GM19468 (cell line): ENCODE results near the gene IL11.

Source experiments
- ATAC-seq: cut with Tn5 transposase; IDR thresholded peaks from one replicate; pipeline ENCODE4 v1.9.1; 2021; ENCODE audit warnings: mild to moderate bottlenecking, moderate library complexity, moderate number of reproducible peaks; ENCODE audit not compliant: unreplicated experiment; ENCODE audit errors: extremely low read depth

Gene IL11

GRCh38 chr19:55373993-55374757, 3.9 kb upstream of the IL11 start:
- no peak for ATAC-seq

GRCh38 chr19:55373306-55373992, 3.2 kb upstream of the IL11 start:
- ATAC-seq, result no peak

GRCh38 chr19:55372316-55373081, 2.2 kb upstream of the IL11 start:
- no peak for ATAC-seq

GRCh38 chr19:55369653-55370304, 484 bp downstream of the IL11 start:
- no peak for ATAC-seq

- no peak for ATAC-seq
These were observed 1.3 kb downstream of the IL11 start for GRCh38 chr19:55368701-55369563.

- no peak for ATAC-seq
These were observed 2.2 kb downstream of the IL11 start for GRCh38 chr19:55368106-55368505.

GRCh38 chr19:55366790-55367189, 3.5 kb downstream of the IL11 start:
- ATAC-seq, result no peak

GRCh38 chr19:55365964-55366363, 4.3 kb downstream of the IL11 start:
- no peak for ATAC-seq

GRCh38 chr19:55365245-55365644, 5.0 kb downstream of the IL11 start:
- ATAC-seq, result no peak

- no peak for ATAC-seq
These were observed 7.1 kb downstream of the IL11 start, which contains the start of gene GARIN5B for GRCh38 chr19:55362990-55363716. TSS of gene GARIN5B (minus strand) at chr19:55363260. CDS start at chr19:55363066, 194 bp downstream.

- ATAC-seq, result no peak
These were observed 7.9 kb downstream of the IL11 start for GRCh38 chr19:55362174-55362989.

- no peak for ATAC-seq
These were observed 9.4 kb downstream of the IL11 start for GRCh38 chr19:55360902-55361301.

GRCh38 chr19:55358943-55359908, 11.0 kb downstream of the IL11 start:
- ATAC-seq, result no peak

GRCh38 chr19:55358493-55358892, 11.8 kb downstream of the IL11 start:
- no peak for ATAC-seq

- no peak for ATAC-seq
These were observed 14.9 kb downstream of the IL11 start for GRCh38 chr19:55355213-55355821.

GRCh38 chr19:55354698-55355212, 15.5 kb downstream of the IL11 start, which contains the start of gene COX6B2:
TSS of gene COX6B2 (minus strand) at chr19:55354719. CDS start at chr19:55354521, 198 bp downstream.
- no peak for ATAC-seq
